H9 (cell line): ENCODE results near the gene TOP3B. TPM values are rescaled to one million over a fixed set of nuclear protein-coding genes. Genes with fewer than 3 reads are reported as not detected.

Experiments used
- DNase-seq: peaks from one replicate; pipeline ENCODE4 v3.0.0-alpha.2; 2017
- H2AFZ ChIP-seq: one replicate; pipeline ENCODE4 v1.6.1; 2013; ENCODE audit warnings: mild to moderate bottlenecking, low read length, control low read depth, moderate library complexity
- H2AK5ac ChIP-seq: 2 replicates; pipeline ENCODE4 v1.6.1; 2013; ENCODE audit warnings: low read length, control low read depth, mixed read lengths; ENCODE audit not compliant: insufficient read length
- H2BK120ac ChIP-seq: one replicate; pipeline ENCODE4 v1.6.1; 2013; ENCODE audit warnings: low read depth, mild to moderate bottlenecking, low read length, control low read depth, inconsistent platforms; ENCODE audit not compliant: poor library complexity, severe bottlenecking
- H2BK12ac ChIP-seq: 2 replicates; pipeline ENCODE4 v1.6.1; 2013; ENCODE audit warnings: low read length, control low read depth, mixed read lengths, low read depth; ENCODE audit not compliant: insufficient read length
- H2BK15ac ChIP-seq: 2 replicates; pipeline ENCODE4 v1.6.1; 2013; ENCODE audit warnings: low read depth, low read length, control low read depth
- H2BK20ac ChIP-seq: one replicate; pipeline ENCODE4 v1.6.1; 2013; ENCODE audit warnings: low read depth, mild to moderate bottlenecking, low read length, control low read depth, inconsistent platforms; ENCODE audit not compliant: poor library complexity, severe bottlenecking
- H2BK5ac ChIP-seq: 2 replicates; pipeline ENCODE4 v1.6.1; 2013; ENCODE audit warnings: low read length, control low read depth, mixed read lengths; ENCODE audit not compliant: insufficient read length
- H3K14ac ChIP-seq: 2 replicates; pipeline ENCODE4 v1.6.1; 2013; ENCODE audit warnings: low read length, control low read depth; ENCODE audit not compliant: insufficient read depth
- H3K18ac ChIP-seq: 2 replicates; pipeline ENCODE4 v1.6.1; 2013; ENCODE audit warnings: low read depth, mild to moderate bottlenecking, mixed read lengths, low read length, control low read depth; ENCODE audit not compliant: insufficient read length
- H3K23ac ChIP-seq: 2 replicates; pipeline ENCODE4 v1.6.1; 2013; ENCODE audit warnings: low read length, control low read depth, mixed read lengths, low read depth; ENCODE audit not compliant: insufficient read length
- H3K23me2 ChIP-seq: 2 replicates; pipeline ENCODE4 v1.6.1; 2013; ENCODE audit warnings: low read depth, mild to moderate bottlenecking, mixed read lengths, low read length, control low read depth; ENCODE audit not compliant: insufficient read length, poor library complexity, severe bottlenecking
- H3K27ac ChIP-seq: 2 replicates; pipeline ENCODE4 v1.5.1; 2013; ENCODE audit warnings: low read length, control low read depth, mixed read lengths, low read depth; ENCODE audit not compliant: insufficient read length
- H3K27me3 ChIP-seq: 2 replicates; pipeline ENCODE4 v1.6.1; 2013; ENCODE audit warnings: low read length, control low read depth, inconsistent platforms; ENCODE audit not compliant: insufficient read depth
- H3K4ac ChIP-seq: 2 replicates; pipeline ENCODE4 v1.6.1; 2013; ENCODE audit warnings: low read depth, mild to moderate bottlenecking, control low read depth, inconsistent platforms, low read length, moderate library complexity
- H3K4me1 ChIP-seq: 2 replicates; pipeline ENCODE4 v1.6.1; 2013; ENCODE audit warnings: low read length, control low read depth, inconsistent platforms; ENCODE audit not compliant: insufficient read depth
- H3K4me2 ChIP-seq: 2 replicates; pipeline ENCODE4 v1.6.1; 2013; ENCODE audit warnings: low read length, control low read depth, mixed read lengths; ENCODE audit not compliant: insufficient read length, insufficient read depth
- H3K56ac ChIP-seq: 2 replicates; pipeline ENCODE4 v1.6.1; 2013; ENCODE audit warnings: low read depth, mild to moderate bottlenecking, mixed read lengths, low read length, control low read depth; ENCODE audit not compliant: insufficient read length
- H3K79me1 ChIP-seq: 2 replicates; pipeline ENCODE4 v1.6.1; 2013; ENCODE audit warnings: low read depth, mild to moderate bottlenecking, moderate library complexity, low read length, control low read depth, inconsistent platforms; ENCODE audit not compliant: insufficient read depth, poor library complexity, severe bottlenecking
- H3K79me2 ChIP-seq: 2 replicates; pipeline ENCODE4 v1.6.1; 2013; ENCODE audit warnings: low read length, control low read depth, inconsistent platforms; ENCODE audit not compliant: insufficient read depth
- H3K9ac ChIP-seq: 2 replicates; pipeline ENCODE4 v1.6.1; 2013; ENCODE audit warnings: low read length, control low read depth, mixed read lengths; ENCODE audit not compliant: insufficient read length; ENCODE audit errors: extremely low read depth
- H3K9me3 ChIP-seq: one replicate; pipeline ENCODE4 v1.6.1; 2013; ENCODE audit warnings: low read depth, low read length, inconsistent platforms; ENCODE audit not compliant: control insufficient read depth
- H3T11ph ChIP-seq: one replicate; pipeline ENCODE4 v1.6.1; 2013; ENCODE audit warnings: mild to moderate bottlenecking, low read length, control low read depth, inconsistent platforms
- H4K20me1 ChIP-seq: one replicate; pipeline ENCODE4 v1.6.1; 2013; ENCODE audit not compliant: control insufficient read depth, insufficient read length, insufficient read depth
- H4K5ac ChIP-seq: 2 replicates; pipeline ENCODE4 v1.6.1; 2013; ENCODE audit warnings: low read depth, mild to moderate bottlenecking, mixed read lengths, low read length, control low read depth; ENCODE audit not compliant: insufficient read length
- H4K8ac ChIP-seq: replicated peaks from 2 replicates; pipeline ENCODE4 v1.6.1; 2013; ENCODE audit warnings: low read length, control low read depth, mixed read lengths, low read depth; ENCODE audit not compliant: insufficient read length
- H4K91ac ChIP-seq: 2 replicates; pipeline ENCODE4 v1.6.1; 2013; ENCODE audit warnings: low read depth, mild to moderate bottlenecking, moderate library complexity, mixed read lengths, low read length, control low read depth; ENCODE audit not compliant: insufficient read length
- H3K27ac Mint-ChIP-seq, 3 experiments: 2 replicates in 2 of 3; 3 replicates in 1 of 3; pipeline ENCODE4 v1.8.0; 2020 to 2021; ENCODE audit warnings: mixed read lengths in 3 of 3, mild to moderate bottlenecking in 1 of 3, moderate library complexity in 1 of 3
- H3K27me3 Mint-ChIP-seq: 2 replicates; pipeline ENCODE4 v1.8.0; 2021; ENCODE audit warnings: low read depth, mild to moderate bottlenecking, moderate library complexity, mixed read lengths
- H3K36me3 Mint-ChIP-seq, 3 experiments: 2 replicates in 2 of 3; 3 replicates in 1 of 3; pipeline ENCODE4 v1.8.0; 2020 to 2021; ENCODE audit warnings: low read depth in 3 of 3, mixed read lengths in 3 of 3; ENCODE audit not compliant: insufficient read depth in 1 of 3
- H3K4me1 Mint-ChIP-seq, 2 experiments: 2 replicates each; pipeline ENCODE4 v1.8.0; 2020; ENCODE audit warnings: mixed read lengths in 2 of 2
- H3K4me3 Mint-ChIP-seq, 2 experiments: 2 replicates in 1 of 2; 3 replicates in 1 of 2; pipeline ENCODE4 v1.8.0; 2020 to 2021; ENCODE audit warnings: mild to moderate bottlenecking in 2 of 2, mixed read lengths in 2 of 2, moderate library complexity in 1 of 2
- H3K9me3 Mint-ChIP-seq, 2 experiments: 2 replicates in 1 of 2; 3 replicates in 1 of 2; pipeline ENCODE4 v1.8.0; 2020; ENCODE audit warnings: mild to moderate bottlenecking in 2 of 2, mixed read lengths in 2 of 2, moderate library complexity in 1 of 2
- CTCF ChIP-seq: fragments of 200-600 bp; sonication (generic); conservative IDR thresholded peaks from 3 replicates; pipeline ENCODE4 v1.8.0; 2021; ENCODE audit warnings: antibody characterized with exemption, mild to moderate bottlenecking
- WGBS: extraction: QIAGEN DNeasy Blood & Tissue Kit; methylation state at CpG from one replicate; pipeline ENCODE4 v1.1.7; 2013; ENCODE audit warnings: missing lambda C conversion rate, low lambda C conversion rate, mixed read lengths; ENCODE audit not compliant: insufficient read length; ENCODE audit errors: extremely low coverage; 5-methylcytosine and 5-hydroxymethylcytosine counted together
- total RNA-seq: library from RNA; stranded (reverse); gene quantifications from 2 replicates; pipeline ENCODE4 v1.2.1, GENCODE V29; 2021

The TOP3B gene
- total RNA-seq, 1 experiment from 2014 or later: 55.2 TPM

GRCh38 chr22:21931056-21931455 lies 51.5 kb downstream of the TOP3B start:
- Histone ChIP-seq H3K56ac (no peak overlapping the region), H4K8ac (no peak overlapping the region), H3K27me3 (no peaks in the 10 kb centered on the region), H2AK5ac (no peak overlapping the region), H4K91ac (no peak overlapping the region), H3K23ac (no peak overlapping the region), H3K27ac (no peak overlapping the region), H2BK15ac (no peak overlapping the region), H2BK5ac (no peak overlapping the region), H2BK120ac (no peak overlapping the region), H2AFZ (no peak overlapping the region), H3K79me1 (no peaks in the 10 kb centered on the region), H4K20me1 (no peaks in the 10 kb centered on the region), H3K9ac (no peak overlapping the region), H3K79me2 (no peaks in the 10 kb centered on the region), H4K5ac (no peak overlapping the region), H3K9me3 (no peaks in the 10 kb centered on the region), H3K14ac (no peak overlapping the region), H3K4me1 (no peaks in the 10 kb centered on the region; the same call in 1 of the 2 replicates), H3K4ac (no peak overlapping the region), H2BK20ac (no peak overlapping the region), H2BK12ac (no peak overlapping the region), H3K23me2 (no peaks in the 10 kb centered on the region), H3K4me2 (no peak overlapping the region), H3T11ph (no peak overlapping the region), H3K18ac (no peak overlapping the region)
- Mint-ChIP-seq H3K4me3 (no peak overlapping the region), H3K36me3 (peaks cover 5 to 30% (median 21%) of the 10 kb centered on the region in 3 experiments; a peak in 6 of 7 replicates), H3K27me3 (no peaks in the 10 kb centered on the region), H3K9me3 (no peaks in the 10 kb centered on the region), H3K4me1 (peaks cover 27 to 38% of the 10 kb centered on the region in 2 experiments), H3K27ac (peak overlapping the region; percentile 33 to 51 (median 34); a peak in 2 of 7 replicates)
- no peak for DNase-seq
- no CpG with 5 or more reads among the region's 12 CpGs for WGBS
- no peak for TF ChIP-seq CTCF
